ENCODE results near the gene NCKAP5. TPM values are rescaled to one million over a fixed set of nuclear protein-coding genes. Genes with fewer than 3 reads are reported as not detected.
"Not testable (repeated sequence)": the region's sequence is repeated elsewhere in the genome, so short reads cannot be mapped to it uniquely, and the experiment has no call there.

Gene NCKAP5
- total RNA-seq, 1 donor from 2014 or later: 0.59 TPM

DNA sequence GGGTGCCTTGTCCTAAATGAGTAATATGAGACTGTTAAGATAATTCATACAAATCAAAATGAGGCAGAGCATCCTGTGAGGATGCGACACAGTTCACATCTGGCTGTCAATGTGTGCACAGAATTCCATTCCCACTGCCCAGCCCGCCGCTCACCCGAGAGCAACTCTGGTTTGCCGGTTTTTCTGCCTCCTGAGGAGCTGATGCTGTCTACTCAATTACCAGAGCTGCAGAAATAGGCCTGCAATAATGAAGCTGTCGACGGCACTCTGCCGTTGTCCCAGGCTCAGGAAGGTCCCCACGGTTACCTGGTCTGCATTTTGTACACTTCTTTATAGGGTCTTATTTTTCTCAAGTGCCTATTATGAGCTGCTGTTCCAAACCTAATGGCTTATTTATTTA lies 842.5 kb downstream of the NCKAP5 start:
- no peak for DNase-seq (ENCODE audit: low read depth, low spot score)

DNA sequence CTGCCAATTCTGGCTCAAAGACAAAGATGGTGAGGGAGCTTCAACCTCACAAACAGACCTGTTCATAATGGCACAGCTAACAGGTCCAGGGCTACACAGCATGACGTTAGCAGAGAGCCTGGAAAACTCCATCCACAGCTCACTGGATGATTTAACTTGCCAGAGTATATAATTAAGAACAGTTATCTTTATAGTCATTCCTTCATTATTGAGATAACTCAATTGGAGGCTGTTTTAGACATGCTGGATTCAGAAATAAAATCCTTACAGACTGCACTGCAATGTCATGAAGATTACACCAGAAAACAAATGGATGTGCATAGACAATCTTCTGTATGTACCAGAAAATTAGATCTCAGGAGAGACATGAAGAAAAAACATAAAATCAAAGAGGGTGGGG lies 843.1 kb downstream of the NCKAP5 start:
- DNase-seq (ENCODE audit: low read depth, low spot score): no peak

DNA sequence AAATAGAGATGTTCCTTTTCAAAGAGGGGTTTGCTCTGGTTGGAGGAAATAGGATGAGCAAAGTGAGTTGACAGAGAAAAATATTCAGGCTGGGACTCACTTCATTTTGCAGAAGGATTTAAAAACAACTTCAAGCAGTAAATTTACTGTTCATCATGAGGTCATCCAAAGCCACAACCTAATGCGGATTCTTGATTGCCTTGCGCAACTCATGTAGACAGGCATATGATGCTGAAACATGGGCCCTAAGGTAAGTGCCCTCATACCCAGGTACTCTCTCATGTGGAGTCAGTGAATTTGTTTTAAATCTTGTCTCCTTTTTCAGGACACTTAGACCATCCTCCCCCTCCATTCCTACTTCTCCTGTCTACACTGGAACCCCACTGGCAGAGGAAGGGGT lies 846.3 kb downstream of the NCKAP5 start:
- DNase-seq (ENCODE audit: low read depth, low spot score): no peak

DNA sequence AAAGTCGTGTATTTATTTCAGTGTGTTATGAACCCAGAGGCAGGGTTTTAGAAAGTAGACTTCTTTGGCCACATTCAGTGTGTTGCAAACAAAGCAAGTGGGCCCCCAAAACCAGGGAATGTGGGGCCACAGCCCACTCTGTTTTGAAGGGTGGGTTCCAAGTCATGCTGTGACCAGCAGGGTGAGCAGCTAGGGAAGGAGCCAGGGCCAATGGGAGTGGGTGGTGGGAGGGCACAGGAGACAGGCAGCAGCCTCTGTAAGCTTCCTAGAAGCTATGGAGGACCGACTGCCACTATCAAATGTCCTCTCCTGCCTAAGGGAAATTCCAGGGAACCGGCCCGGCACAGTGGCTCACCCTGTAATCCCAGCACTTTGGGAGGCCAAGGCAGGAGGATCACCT lies 847.9 kb downstream of the NCKAP5 start:
- DNase-seq (ENCODE audit: low read depth, low spot score): no peak

GRCh38 chr2:132719480-132719879 lies 848.8 kb downstream of the NCKAP5 start:
- DNase-seq (ENCODE audit: low read depth, low spot score): no peak

GRCh38 chr2:132716954-132717353 lies 851.3 kb downstream of the NCKAP5 start:
- no peak for DNase-seq (ENCODE audit: low read depth, low spot score)

GRCh38 chr2:132715386-132716351 lies 852.6 kb downstream of the NCKAP5 start:
- DNase-seq (ENCODE audit: low read depth, low spot score): no peak

DNA sequence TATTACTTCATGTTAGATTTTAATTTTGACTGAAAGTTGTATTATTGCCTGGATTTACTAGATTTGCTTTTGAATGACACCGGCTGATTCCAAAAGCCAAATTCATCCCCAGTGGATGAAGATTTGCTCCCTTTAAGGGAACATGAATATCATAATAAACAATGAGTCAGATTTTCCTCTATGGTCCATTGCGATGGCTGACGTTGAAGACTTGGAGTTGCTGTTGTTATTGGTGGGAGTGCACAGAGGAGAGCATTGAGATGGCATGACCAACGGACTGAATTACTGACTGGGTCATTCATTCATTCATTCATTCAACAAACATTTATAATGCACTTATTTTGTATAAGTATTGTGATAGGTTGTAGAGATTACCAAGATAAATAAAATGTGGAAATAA lies 864.9 kb downstream of the NCKAP5 start:
- DNase-seq (ENCODE audit: low read depth, low spot score): no peak

- no peak for DNase-seq (ENCODE audit: low read depth, low spot score)
These were observed 866.5 kb downstream of the NCKAP5 start for GRCh38 chr2:132701810-132702209.

DNA sequence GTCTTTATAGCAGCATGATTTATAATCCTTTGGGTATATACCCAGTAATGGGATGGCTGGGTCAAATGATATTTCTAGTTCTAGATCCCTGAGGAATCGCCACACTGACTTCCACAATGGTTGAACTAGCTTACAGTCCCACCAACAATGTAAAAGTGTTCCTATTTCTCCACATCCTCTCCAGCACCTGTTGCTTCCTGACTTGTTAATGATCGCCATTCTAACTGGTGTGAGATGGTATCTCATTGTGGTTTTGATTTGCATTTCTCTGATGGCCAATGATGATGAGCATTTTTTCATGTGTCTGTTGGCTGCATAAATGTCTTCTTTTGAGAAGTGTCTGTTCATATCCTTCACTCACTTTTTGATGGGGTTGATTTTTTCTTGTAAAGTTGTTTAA lies 868.5 kb downstream of the NCKAP5 start:
- not testable (repeated sequence) for DNase-seq (ENCODE audit: low read depth, low spot score)

DNA sequence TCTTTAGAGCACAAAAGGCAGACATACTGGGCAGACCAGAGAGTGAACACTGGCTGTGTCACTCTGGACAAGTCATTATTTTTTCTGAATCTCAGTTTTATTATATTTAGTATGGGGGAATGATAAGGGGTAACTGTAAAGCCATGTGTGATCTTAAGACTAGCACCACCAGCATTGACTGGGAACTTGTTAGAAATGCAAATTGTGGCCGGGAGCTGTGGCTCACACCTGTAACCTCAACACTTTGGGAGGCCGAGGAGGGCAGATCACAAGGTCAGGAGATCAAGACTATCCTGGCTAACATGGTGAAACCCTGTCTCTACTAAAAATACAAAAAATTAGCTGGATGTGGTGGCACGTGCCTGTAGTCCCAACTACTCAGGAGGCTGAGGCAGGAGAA lies 869.9 kb downstream of the NCKAP5 start:
- DNase-seq (ENCODE audit: low read depth, low spot score): not testable (repeated sequence)

- no peak for DNase-seq (ENCODE audit: low read depth, low spot score)
These were observed 870.6 kb downstream of the NCKAP5 start for GRCh38 chr2:132697556-132698205.

DNA sequence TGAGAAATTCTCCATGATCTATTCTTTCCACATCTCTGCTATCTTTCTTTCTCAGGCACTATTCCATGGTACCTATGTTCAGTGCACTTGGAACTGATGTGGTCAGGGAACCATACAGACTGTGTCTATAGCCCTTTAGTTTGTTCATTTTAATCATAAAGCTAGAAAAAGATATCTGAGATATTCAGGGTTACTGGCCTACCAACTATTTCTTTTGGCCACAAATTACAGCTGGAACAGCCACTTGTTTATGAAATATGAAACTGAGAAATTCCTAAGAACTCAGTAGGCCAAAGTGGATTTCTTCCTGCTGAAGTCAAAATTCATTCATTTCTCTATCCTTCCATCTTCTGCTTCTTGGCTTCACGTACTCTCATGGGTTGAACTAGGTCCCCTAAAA lies 875.4 kb downstream of the NCKAP5 start:
- DNase-seq (ENCODE audit: low read depth, low spot score): no peak

DNA sequence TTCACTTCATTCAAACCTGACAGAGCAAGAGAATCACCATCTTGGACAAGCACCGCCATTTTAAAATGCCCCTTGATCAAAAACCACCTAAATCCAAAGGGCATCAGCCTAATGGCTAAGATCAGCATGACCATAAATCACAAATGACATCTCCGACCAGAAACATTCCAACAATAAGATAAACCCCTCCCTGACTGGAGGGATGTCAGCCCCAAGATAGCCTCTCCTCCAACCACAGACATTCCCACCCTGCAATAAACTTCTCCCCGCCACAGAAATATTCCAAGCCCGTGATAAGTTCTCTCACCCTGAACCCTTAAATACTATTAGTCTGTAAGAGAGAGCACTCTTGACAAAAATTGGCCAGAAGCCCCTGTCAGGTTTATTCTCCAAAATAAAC lies 876.7 kb downstream of the NCKAP5 start:
- DNase-seq (ENCODE audit: low read depth, low spot score): no peak

- no peak for DNase-seq (ENCODE audit: low read depth, low spot score)
These were observed 877.5 kb downstream of the NCKAP5 start for GRCh38 chr2:132690664-132691303.

DNA sequence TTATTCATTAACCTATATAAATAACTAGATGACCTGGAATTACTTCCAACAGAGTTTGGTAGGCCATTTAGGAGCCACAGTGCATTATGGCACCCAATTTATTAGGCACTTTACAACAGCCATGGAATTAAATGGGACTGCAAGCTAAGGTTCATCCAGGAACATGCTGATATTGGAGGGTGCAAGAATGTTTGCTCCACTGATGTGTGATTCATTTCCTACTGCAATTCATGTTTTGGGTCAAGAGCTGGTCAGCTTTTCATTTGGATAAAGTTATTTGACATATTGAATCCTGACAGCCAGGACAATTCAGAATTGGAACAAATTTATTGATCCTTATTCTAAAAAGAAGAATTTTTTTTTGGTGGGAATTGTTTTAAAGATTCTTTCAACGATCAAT lies 886.5 kb downstream of the NCKAP5 start:
- DNase-seq (ENCODE audit: low read depth, low spot score): no peak

GRCh38 chr2:132680544-132680943 lies 887.7 kb downstream of the NCKAP5 start:
- no peak for DNase-seq (ENCODE audit: low read depth, low spot score)

DNA sequence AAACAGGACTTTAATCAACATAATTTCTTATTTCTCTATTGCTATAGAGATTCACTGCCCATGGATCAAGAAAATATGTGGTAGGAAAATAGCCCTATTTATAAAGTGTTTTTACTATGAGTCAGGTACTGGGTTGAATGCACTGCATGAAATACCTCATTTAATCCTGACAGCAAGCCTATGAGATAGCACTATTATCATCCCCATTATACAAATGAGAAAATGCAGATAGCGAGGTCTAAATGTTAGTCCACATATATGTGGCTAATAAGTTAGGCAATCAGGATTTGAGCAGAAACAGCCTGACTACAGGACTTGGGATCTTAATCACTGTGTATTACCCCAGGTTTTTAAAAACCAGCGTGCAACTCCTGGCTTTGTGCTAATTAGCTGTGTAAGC lies 889.8 kb downstream of the NCKAP5 start:
- no peak for DNase-seq (ENCODE audit: low read depth, low spot score)

GRCh38 chr2:132677661-132678060 lies 890.6 kb downstream of the NCKAP5 start:
- no peak for DNase-seq (ENCODE audit: low read depth, low spot score)

DNA sequence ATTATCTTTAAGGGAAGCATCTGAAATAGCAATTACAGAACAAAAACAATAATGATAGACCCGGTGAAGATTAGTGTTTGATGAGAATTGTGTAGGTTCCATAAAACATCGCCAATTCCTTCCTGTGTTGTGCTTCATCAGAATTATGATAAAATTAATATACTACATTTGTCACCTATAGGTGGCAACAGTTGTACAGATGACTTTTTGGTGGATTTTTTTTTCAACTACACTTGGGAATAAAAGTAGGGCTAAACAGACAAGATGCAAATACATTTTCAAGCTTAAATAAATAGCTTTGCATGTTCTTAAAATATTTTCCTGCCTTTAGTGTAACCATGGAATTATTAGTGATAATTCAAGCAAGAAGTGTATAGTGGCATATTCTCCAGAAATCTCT lies 891.3 kb downstream of the NCKAP5 start:
- no peak for DNase-seq (ENCODE audit: low read depth, low spot score)

DNA sequence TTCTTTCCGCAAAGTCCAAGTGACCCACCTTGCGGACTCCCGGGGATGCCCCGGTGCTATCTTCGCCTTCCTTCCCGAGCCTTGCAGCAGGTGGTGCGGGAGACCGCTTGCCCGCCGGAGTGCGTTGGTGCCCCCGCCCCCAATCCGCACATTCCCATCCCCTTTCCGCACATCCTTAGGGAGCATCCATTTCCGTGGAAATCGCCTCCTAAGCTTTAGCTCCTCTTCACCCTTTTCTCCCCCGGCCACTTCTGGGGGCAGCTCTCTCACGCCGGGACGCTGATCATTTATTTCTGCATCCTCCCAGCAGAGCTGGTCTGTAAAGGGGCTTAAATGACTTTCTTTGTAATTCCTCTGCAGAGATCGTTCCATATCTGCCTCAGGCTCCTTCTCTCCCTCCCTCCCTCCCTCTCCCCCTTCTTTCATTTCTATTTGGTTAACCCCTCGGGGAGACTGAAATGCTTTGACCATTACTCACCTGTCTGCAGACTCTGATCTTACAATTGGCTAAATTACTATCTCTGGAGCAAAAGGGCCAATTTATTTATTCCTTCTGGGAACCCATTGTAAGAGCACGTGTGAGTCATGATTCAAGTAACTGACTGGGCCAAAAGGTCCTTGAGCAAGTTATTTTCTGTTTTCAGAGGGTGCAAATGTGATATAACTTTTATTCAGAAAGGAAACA lies 897.0 kb downstream of the NCKAP5 start:
- DNase-seq (ENCODE audit: low read depth, low spot score): peak; percentile 78

Data from pulmonary artery endothelial cell (primary cell).